Measurements from ENCODE around the gene STAP1. TPM values are rescaled to one million over a fixed set of nuclear protein-coding genes. Genes with fewer than 3 reads are reported as not detected.

The STAP1 gene
- polyA plus RNA-seq, 1 donor (not counting 4 experiments of a cell fraction or from before 2014, with no cell fraction given): not detected

DNA sequence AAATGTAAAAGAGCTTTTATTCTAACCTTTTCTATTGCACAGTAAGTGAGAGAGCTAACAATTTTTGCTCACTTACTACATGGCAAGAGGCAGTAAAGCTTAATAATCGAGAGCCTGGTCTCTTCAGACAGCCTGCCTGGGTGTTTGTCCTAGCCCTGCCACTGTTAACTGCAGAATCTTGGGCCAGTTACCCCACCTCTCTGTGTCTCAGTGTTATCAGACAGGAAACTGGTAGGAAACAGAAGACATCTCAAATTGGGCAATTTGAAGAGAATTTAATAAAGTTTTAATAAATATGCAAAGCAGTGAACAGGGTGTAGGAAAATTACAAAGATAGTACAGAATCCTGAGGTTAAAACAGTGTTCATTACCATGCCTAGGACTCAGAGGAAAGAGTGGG is 13.4 kb downstream of the STAP1 start:
- Histone ChIP-seq H3K9me1 (ENCODE audit: control insufficient read depth, extremely low read depth, insufficient read depth, low read length) (no peaks in the 10 kb centered on the region), H3K9me3 (ENCODE audit: control insufficient read depth, low read depth, low read length) (no peaks in the 10 kb centered on the region), H3K36me3 (ENCODE audit: control insufficient read depth in 2 of 2, extremely low read depth in 1 of 2, insufficient read depth in 2 of 2, low read length in 2 of 2) (no peaks in the 10 kb centered on the region), H3K9ac (ENCODE audit: control insufficient read depth, extremely low read depth, insufficient read depth, low read length) (no peak overlapping the region), H3K79me2 (ENCODE audit: control insufficient read depth, insufficient read depth, low read length) (no peaks in the 10 kb centered on the region), H3K27me3 (ENCODE audit: control insufficient read depth, extremely low read depth, insufficient read depth, low read length) (no peaks in the 10 kb centered on the region), H3K27ac (ENCODE audit: control insufficient read depth, insufficient read depth, low read length) (no peak overlapping the region), H3K4me2 (ENCODE audit: control insufficient read depth, extremely low read depth, insufficient read depth, low read depth, low read length) (no peak overlapping the region), H3K4me1 (ENCODE audit: control insufficient read depth, extremely low read depth, insufficient read depth, low read length) (peaks cover 4% of the 10 kb centered on the region), H4K20me1 (ENCODE audit: control insufficient read depth, extremely low read depth, insufficient read depth, low read length) (no peaks in the 10 kb centered on the region), H3K4me3 (ENCODE audit: control insufficient read depth in 2 of 3, extremely low read depth in 1 of 3, insufficient read depth in 2 of 3, low read depth in 1 of 3, low read length in 3 of 3) (no peak overlapping the region), H2AFZ (ENCODE audit: control insufficient read depth, low read length) (no peak overlapping the region)
- FAIRE-seq (no peak), DNase-seq (ENCODE audit: low read depth, low spot score) (no peak)
- TF ChIP-seq EZH2 (IDR thresholded peaks at IDR 0.05; ENCODE audit: low read length): no peak
- TF ChIP-seq, protein P1, sequence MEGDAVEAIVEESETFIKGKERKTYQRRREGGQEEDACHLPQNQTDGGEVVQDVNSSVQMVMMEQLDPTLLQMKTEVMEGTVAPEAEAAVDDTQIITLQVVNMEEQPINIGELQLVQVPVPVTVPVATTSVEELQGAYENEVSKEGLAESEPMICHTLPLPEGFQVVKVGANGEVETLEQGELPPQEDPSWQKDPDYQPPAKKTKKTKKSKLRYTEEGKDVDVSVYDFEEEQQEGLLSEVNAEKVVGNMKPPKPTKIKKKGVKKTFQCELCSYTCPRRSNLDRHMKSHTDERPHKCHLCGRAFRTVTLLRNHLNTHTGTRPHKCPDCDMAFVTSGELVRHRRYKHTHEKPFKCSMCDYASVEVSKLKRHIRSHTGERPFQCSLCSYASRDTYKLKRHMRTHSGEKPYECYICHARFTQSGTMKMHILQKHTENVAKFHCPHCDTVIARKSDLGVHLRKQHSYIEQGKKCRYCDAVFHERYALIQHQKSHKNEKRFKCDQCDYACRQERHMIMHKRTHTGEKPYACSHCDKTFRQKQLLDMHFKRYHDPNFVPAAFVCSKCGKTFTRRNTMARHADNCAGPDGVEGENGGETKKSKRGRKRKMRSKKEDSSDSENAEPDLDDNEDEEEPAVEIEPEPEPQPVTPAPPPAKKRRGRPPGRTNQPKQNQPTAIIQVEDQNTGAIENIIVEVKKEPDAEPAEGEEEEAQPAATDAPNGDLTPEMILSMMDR (optimal IDR thresholded peaks at IDR 0.05 in 1 of 3, IDR thresholded peaks at IDR 0.05 in 1 of 3, conservative IDR thresholded peaks at IDR 0.05 in 1 of 3; ENCODE audit: extremely low read depth in 1 of 3, insufficient read depth in 2 of 3, low read length in 3 of 3): no peak
- dilution Hi-C loops (cut with MboI; ENCODE audit: extremely low pct_ligation_motif_present, low sequenced_read_pairs): no loop called here

DNA sequence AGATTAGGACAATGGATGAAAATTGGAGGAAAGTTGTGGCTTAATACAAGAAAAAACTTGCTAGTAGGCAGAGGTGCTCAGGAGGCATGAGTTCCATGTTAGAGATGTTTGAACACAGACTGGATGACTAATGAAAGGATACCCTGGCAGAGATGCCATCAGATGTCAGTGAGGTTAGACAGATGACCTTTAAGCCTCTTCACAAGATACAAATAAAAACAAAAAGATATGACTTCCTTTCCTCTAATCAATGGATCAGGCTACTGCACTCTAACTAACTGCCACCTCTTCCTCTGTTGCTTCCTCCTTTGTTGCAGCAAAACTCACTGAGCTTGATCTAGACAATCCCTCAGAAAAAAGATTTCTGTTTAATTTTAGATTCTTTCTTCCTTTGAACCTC is 14.7 kb downstream of the STAP1 start:
- Histone ChIP-seq H3K9me1 (ENCODE audit: control insufficient read depth, extremely low read depth, insufficient read depth, low read length) (no peaks in the 10 kb centered on the region), H3K27me3 (ENCODE audit: control insufficient read depth, extremely low read depth, insufficient read depth, low read length) (no peaks in the 10 kb centered on the region), H3K4me3 (ENCODE audit: control insufficient read depth in 2 of 3, extremely low read depth in 1 of 3, insufficient read depth in 2 of 3, low read depth in 1 of 3, low read length in 3 of 3) (no peak overlapping the region), H4K20me1 (ENCODE audit: control insufficient read depth, extremely low read depth, insufficient read depth, low read length) (no peaks in the 10 kb centered on the region), H3K9ac (ENCODE audit: control insufficient read depth, extremely low read depth, insufficient read depth, low read length) (no peak overlapping the region), H3K36me3 (ENCODE audit: control insufficient read depth in 2 of 2, extremely low read depth in 1 of 2, insufficient read depth in 2 of 2, low read length in 2 of 2) (no peaks in the 10 kb centered on the region), H3K79me2 (ENCODE audit: control insufficient read depth, insufficient read depth, low read length) (no peaks in the 10 kb centered on the region), H3K9me3 (ENCODE audit: control insufficient read depth, low read depth, low read length) (no peaks in the 10 kb centered on the region), H3K4me2 (ENCODE audit: control insufficient read depth, extremely low read depth, insufficient read depth, low read depth, low read length) (no peak overlapping the region), H2AFZ (ENCODE audit: control insufficient read depth, low read length) (no peak overlapping the region), H3K4me1 (ENCODE audit: control insufficient read depth, extremely low read depth, insufficient read depth, low read length) (peaks cover 4% of the 10 kb centered on the region), H3K27ac (ENCODE audit: control insufficient read depth, insufficient read depth, low read length) (no peak overlapping the region)
- dilution Hi-C loops (cut with MboI; ENCODE audit: extremely low pct_ligation_motif_present, low sequenced_read_pairs): no loop called here
- TF ChIP-seq, protein P1 (optimal IDR thresholded peaks at IDR 0.05 in 1 of 3, IDR thresholded peaks at IDR 0.05 in 1 of 3, conservative IDR thresholded peaks at IDR 0.05 in 1 of 3; ENCODE audit: extremely low read depth in 1 of 3, insufficient read depth in 2 of 3, low read length in 3 of 3): no peak
- TF ChIP-seq EZH2 (IDR thresholded peaks at IDR 0.05; ENCODE audit: low read length): no peak
- no peak for DNase-seq (ENCODE audit: low read depth, low spot score)
- FAIRE-seq: no peak
